Iris pigment epithelial cell (primary cell): ENCODE results near the gene RRBP1.
A peak's percentile ranks its signal among the peaks of the same experiment; 100 is the strongest.

Experiments used
- DNase-seq: peaks from one replicate; pipeline ENCODE4 v3.0.0-alpha.2; 2011; ENCODE audit warnings: low read depth

The RRBP1 gene

DNA sequence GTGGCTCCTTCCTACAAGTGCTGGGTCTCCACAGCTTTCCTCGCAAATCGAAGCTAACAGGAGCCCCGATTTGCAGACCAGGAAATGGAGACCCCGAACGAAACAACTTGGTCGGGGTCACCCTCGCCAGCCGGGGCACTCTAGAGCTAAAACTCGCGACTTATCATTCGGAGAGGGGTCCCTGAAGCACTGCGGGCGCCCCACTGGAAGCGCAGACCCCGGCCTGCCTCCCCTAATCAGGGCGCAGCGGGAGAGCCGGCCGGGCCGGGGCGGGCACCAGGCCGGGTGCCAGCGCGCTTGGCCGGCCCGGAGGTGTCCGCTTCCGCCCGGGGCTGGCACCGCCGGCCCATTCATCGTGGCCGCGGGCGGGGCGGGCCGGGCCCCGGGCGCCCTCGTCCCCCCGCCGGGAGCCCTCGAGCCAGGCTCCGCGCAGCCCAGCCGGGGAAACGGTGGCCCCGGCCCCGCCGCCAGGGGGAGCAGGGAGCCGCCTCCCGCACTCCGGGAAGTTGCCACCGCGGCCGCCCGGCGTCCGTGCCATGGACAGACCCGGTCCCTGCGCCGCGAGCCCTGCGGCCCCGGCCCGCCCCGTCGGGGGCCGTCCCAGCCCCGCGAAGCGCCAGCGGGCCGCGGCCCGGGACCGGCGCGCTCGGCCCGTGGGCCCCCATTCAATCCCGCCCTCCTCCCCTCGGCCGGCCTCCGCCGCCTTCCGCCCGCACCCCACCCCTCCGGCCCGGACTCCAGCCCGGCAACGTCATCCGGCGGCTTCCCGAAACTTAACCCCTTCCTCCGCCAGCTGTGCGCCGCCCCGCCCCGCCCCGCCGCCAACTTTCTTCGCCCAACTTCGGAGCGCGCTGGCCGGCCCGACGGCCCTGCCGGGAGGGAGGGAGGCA, 961 bp downstream of the RRBP1 start:
- DNase-seq: peak; percentile 77

DNA sequence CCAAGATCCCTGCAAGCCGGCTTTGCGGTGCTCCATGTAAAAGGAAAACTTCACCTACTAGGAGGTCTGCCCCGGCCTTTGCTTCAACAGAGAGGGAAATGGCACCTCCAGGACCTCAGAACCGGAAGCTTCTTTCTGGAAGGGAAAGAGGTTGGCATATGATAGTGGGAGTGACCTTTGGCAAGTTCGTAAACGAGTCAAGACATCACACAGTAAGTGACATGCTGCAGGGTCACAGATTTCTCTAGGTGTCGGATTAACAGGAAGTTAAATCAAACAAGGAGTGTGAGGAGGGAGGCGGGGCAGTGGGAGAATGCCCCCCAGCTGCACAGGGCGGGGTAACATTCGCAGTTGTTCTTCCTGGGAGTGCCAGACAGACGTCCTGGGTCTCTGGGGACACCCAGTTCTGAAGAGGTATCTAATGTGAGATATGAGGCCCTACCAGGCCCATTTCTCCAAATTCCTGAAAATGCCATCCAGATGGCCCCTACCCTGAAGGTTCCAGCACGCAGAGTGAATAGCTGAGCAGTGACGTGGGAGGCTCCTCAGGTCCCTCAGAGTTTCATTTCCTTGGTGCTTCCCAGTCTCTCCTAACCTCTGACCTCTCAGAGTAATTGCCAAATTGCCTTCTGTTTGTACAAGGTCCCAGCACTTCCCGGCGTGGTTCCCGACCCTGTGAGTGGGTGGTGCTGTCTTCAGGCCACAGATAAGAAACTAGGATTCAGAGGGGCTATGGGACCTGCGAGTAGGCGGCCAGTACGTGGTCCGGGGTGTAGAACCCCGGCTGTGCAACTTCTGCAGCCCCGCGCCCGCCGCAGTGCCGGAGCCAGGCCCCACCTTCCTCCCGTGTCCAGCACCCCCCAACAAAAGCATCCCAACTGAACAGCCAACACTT, 1.9 kb downstream of the RRBP1 start:
- peak; percentile 75 for DNase-seq

DNA sequence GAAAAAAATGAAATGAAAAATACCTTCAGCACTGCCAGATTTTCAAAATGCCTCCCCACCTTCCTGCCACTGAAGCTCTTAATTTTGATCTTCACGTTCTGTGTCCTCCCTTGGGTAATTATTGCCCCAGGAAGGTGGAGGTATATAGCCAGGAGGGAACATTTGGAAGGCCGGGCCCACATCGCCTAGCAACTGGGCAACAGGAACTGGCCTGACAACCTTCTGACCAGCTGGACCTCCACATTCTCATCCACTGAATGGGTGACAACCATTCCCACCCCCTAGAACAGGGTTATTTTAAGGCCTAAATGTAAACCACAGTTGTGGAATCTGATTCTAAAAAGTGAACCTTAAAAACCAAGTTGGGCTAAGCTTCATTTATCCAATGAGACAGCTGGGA, 3.2 kb downstream of the RRBP1 start:
- DNase-seq: no peak

DNA sequence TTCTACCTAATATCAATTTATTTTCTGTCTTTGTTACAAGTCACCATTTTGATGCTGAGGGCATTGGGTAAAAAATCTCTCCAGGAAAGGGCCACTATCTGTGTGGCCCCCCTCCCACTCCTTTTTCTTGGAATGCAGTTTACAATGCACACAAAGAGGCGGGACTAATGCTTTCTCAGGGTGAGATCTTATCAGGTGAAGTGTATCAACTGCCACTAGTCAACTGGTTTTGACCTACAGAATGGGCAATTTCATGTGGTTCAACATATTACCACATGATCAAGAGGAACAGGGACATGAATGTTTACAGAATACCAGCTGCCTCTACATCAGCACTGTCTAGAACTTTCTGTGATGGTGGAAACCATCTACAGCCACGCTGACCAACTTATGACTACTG, 3.7 kb downstream of the RRBP1 start:
- no peak for DNase-seq

DNA sequence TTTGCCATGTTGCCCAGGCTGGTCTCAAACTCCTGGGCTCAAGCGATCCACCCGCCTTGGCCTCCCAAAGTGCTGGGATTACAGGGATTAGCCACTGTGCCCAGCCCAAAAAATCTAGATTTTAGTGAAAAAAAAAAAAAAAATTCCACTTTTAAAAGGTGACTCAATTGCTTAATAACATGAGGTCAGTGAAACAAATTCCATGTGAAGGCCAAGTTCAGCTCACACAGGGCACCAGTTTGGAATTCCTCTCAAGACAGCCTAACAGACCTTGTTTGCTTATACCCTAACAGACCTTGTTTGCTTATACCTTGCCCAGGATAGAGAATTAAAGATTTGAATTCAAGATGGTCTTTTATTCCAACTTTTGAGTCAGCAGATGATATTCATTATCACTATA, 5.1 kb downstream of the RRBP1 start:
- peak; percentile 48 for DNase-seq

DNA sequence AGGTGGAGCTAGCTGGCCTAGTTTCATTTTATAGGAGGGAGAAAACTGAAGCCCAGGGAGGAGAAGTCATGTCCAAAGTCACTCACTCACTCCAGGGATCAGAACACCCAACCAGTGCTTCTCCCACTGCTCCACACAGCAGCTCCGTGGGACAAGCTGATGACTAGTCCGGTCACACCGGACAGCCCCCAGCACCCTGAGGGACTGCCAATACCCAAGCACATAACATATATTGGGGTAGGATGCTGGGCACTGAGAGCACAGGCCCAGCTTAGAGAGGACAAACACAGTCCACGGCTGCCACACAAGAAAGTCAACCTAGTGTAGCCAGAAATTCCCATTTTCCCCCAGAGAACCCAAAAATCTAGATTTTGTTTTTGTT, 5.7 kb downstream of the RRBP1 start:
- DNase-seq: no peak

DNA sequence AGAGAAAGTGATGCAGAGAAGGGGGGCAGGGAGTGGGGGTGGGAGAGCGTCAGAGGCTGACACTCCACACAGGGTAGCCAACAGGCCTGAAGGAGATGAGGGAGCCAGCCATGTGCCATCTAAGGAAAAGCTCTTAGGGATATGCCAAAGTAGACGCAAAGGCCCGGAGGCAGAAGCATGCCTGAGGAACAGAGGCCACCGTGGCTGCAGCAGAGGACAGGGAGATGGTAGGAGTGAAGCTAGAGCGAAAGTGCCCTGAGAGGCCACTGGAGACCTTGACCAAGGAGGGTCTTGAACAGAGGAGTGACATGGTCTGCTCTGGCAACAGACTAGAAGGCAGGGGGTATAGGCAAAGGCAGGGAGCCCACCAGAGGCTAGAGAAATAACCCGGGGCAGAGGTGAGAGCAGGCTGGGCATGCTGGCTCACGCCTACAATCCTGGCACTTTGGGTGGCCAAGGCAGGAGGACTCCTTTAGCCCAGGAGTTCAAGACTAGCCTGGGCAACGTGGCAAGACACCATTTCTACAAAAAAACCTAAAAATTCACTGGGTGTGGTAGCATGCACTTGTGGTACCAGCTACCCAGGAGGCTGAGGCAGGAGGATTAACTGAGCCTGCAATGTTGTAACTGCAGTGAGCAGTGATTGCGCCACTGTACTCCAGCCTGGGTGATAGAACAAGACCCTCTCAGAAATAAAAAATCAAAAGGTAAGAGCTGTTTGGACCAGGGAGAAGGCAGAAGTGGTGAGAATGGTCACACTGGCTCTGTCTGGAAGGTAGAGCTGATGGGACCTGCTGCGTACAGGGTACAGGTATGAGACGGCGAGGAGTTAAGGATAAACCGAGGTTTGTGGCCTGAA, 6.3 kb downstream of the RRBP1 start:
- DNase-seq: peak; percentile 49

DNA sequence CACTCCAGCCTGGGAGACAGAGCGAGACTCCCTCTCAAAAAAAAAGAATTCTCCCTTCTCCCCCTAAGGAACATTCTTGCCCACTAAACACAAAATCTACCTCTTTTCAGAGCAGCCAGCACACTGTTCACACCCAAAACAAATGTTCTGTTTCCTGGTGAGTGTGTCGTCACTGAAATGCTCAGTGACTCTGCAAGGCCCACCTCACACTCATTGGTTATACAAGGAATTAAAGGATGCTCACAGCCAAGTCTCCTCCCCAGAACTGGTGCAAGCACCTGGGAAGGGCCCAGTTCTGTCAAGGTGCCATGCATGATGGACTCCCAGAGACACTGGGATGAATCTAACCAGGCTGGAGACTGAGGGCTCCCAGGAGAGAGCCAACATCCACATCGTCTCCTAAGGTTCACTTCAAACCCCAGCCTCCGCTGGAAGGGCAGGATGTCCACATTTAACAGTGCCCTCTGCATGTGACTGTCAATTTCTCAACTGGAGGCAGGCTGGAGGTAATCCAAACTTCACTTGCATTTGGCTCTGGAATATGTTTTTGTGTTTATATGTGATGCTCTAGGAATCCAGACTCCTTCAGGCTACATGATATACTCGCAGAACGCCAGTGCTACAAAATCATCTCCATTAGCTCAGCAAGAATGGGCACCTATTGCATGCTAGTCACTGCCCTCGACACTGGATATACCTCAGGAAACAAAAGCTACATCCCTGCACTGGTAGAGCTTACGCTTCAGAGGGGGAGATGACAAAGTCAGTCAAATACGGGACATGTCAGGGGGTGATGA, 7.1 kb downstream of the RRBP1 start:
- DNase-seq: peak; percentile 53

DNA sequence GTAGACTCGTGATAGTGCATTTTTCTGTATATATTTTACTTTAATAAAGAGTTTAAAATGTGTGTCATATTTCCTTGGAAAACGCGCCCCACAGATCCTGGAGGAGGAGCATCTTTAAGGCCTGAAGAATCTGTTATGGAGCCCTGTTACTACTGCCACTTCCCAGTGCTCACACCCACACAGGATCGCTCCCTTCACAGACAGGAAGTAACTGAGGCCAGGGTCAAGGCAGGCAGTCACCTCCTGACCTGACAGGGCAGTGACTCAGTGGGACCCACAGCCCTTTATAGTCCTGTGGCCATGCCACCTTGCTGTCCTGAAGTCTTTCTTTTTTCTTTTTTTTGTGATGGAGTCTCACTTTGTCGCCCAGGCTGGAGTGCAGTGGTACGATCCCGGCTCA, 9.0 kb downstream of the RRBP1 start:
- DNase-seq: no peak

DNA sequence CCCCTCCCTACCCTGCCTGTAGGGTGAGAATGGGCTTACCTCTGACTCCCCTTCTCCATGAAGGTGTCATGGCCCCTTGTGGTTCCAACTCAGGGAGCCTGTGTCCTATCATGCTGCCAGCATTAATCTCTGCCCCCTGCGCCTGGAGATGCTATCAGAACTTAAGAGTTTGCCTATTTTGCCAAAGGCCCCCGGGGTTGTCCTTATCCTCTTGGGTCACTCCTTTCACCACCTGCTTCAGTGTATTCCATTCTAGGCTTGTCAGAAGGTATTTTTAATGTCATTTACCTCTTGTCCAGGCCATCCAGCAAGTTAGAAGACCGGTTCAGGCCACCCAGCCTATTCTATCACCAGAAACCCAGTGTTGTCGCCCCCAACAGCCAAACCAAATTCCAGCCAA, 10.5 kb downstream of the RRBP1 start:
- no peak for DNase-seq

DNA sequence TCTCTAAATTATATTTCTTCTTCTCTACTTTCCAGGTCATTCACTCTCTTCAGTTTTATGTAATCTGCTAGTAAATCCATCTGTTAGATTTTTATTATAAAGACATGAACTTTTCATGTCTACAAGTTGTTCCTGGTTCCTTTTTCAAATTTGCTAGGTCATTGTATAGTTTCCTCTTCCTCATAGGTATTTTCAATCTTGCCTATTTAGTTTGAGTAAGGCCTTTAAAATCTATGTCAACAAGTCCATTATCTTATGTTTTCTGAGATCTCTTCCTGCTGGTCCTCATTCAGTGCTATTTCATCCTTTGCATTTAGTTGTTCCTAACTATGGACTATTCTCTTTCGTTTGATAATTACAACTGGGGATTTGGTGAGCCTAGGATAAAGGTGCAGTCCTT, 11.0 kb downstream of the RRBP1 start:
- no peak for DNase-seq

DNA sequence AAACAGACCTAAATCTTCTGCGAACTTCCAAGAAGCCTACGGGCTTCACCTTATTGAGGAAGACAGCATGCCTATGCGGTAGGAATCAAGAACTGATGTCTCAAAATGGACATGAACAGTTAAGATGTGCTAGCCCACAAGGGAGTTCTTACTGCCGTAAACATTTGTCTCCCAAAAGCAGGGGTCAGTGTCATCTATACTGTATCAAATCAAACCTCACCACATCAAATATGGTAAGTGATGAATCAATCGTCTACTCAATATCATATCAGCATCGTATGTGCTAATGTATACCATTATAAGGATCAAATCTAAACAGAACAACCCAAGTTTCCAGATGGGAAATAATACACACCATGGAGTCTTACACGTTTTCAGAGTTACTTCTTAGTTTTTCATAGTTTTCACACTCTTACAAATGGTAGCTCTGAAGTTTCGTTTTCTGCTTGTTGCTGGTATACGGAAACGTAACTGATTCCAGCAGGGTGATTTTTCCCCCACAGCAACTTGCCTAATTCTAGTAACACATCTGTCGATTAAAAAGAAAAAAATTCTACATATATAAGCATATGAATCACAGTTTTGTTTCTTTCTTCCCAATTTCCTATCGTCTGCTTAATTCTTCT, 12.6 kb downstream of the RRBP1 start:
- DNase-seq: no peak

DNA sequence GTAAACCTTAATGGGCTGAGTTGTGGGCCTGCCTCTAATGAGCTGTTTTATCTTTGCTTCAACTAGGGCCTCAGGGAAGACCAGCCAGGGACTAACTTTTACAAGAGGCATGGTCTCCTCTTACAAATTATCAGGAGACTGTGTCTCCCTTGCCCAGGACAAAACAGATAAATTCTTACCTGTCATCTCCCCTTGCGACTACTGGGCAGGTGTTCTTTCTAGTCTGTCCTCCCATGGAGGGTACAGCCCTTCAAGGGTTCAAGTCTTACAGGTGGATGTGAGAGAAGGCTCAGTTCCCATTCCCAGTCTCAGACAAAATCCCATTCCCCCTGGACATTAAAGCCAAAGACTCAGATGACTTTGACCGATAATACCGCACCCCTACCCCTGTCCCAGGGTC, 13.6 kb downstream of the RRBP1 start:
- no peak for DNase-seq

DNA sequence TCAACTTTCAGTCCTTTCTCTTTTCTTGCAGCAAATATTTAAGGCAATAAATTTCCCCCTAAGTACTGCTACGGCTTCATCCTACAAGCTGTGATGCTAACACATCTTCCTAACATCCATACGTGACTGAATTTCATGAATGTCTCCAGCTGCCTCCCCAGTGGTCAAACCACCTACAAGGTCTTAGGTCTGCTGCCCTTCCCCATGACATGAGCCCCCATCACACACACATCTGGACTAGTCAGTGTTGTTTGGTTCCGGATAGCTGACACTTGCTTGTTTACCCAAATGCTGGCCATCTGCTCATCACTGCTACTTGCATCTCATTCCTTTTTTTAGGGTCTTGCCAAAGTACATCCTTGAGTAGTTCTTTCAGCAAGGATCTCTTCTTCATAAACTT, 14.6 kb downstream of the RRBP1 start:
- no peak for DNase-seq

DNA sequence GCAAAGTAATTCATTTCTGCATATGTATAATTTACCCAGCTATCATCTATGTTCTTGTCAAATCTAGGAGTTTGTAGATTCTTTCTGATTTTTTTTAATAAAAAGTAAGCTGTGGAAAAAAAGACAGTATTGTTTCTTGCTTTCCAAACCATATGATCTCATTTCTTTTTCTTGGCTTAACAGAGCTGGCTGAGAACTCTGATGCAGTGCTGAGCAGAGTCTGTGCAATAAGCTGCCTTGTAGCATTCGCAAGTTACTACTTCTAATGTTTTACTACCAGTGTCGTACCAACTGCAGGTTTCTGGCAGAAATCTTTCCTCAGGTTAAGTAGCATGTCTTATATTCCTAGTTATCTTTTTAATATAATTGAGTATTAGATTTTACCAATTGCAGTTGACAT, 15.6 kb downstream of the RRBP1 start:
- peak; percentile 54 for DNase-seq

DNA sequence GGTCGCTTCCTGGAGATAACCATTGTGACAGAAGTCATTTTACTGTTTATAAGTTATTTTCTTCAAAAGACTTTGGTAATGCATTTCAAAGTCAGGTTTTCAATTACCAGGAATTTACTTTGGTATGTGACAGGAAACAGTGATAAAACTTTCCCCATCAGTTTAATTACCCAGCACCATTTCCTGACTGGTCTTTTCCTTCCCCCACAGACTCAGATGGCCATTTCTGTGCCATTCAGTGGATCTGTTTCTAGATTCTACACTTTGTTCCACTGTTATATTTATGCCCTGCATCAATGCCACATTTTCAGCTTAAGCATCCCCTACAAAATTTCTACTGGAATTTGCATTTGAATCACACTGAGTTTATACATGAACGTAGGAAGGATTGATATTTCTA, 16.3 kb downstream of the RRBP1 start:
- DNase-seq: no peak

DNA sequence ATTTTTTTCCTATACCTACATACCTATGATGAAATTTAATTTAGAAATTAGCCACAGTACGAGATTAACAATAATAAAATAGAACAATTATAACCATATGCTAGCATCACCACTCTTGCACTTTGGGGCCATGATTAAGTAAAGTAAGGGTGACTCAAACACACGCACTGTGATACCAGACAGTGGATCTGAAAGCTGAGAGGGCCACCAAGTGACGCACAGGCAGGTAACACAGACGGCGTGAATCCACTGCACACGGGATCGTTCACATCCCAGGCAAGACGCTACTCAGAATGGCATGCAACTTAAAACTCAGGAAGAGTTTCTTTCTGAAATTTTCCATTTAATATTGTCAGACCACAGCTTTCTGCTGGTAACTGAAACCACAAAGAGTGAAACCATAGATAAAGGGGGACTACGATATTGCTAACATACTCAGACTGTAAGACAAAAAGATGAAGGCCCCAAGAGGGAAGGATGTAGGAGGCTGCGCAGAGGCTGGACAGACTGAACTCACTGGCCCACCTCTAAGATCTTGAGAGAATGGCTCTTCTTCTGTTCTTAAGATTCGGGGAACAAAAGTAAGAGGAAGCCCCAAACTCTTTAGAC, 17.9 kb downstream of the RRBP1 start:
- DNase-seq: no peak

DNA sequence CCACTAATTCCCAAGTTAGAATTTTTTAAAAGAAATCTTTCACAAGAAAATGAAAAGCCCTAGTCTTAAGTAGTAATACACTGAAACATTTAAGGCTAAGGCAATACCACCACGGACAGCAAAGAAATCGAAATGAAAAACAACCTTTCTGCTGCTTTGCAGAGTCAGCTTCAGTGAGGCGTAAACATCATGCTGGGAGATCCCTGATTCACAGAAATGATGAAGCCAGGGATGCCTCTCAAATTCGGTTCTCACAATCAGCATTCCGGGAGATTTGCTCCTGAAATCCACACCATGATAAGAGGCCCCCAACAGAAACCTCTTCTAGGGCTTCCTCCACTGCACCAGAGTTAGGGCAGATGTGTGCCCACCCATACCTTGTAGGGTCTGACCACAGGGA, 18.6 kb downstream of the RRBP1 start:
- DNase-seq: peak; percentile 46

DNA sequence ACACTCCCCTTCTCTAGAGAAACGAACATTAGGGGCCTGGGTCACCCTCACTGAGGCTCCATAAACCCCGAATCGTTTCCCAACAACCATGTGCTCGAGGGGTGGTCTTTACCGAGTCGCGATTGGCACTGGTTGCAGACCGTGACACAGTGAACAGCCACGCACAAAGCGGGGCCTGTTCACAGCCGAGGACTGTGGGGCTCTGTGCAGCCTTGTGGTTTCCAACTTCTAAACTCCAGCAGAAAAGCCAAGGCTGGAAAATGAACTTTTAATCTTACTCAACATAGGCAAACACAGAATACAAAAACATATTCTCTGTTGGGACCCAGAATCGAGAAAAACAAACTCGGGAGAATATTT, 19.0 kb downstream of the RRBP1 start:
- DNase-seq: no peak

DNA sequence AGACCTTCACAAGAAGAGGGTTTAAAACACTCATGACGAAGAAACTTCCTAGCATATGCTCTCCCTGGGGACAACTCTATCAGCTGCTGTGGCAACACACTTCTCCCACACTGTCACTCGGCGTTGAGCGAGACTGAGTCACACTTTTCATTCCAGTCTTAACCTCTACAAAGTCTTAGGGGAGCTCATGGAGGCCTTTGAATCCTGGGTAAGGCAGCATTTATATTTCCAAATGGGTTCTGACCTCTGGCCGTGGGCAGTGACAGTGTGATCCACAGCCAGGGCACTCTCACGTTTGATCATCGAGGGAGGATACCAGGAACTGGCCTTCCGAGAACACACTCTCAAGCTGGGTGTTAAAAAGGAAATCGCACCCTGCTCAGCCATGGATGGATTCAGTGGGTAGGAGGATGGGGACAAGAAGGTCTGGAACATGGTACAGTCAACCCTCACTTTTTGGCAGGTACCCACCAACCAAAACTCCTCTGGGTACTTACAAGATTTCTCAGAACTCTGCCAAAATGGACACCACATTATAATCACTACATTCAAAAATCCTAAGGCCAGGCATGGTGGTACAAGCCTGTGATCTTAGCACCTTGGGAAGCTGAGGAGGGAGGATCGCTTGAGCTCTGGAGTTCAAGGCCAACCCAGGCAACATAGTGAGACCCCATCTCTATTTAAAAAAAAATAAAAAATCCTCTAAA, 19.6 kb downstream of the RRBP1 start:
- DNase-seq: peak; percentile 39
